Kidney tubule cell (primary cell): Measurements from ENCODE around the gene ANKRD44.
A peak's percentile ranks its signal among the peaks of the same experiment; 100 is the strongest.

Source experiments
- DNase-seq: peaks from one replicate; pipeline ENCODE4 v3.0.0-alpha.2; 2018; ENCODE audit warnings: low spot score

Gene ANKRD44

DNA sequence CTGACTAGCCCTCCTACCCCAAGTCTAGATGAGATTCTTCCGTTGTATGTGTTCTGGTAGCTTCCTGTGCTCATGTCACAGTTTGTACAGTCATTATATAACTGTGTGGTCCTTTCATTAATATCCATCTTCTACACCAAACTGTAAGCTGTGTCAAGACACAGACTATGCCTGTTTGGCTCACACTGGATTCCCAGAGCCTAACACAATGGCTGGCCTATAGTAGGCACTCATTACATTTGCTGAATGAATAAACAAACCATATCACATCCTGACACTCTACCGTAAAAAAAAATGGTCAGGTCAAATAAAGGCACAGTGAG is 72.6 kb downstream of the ANKRD44 start:
- no peak for DNase-seq

DNA sequence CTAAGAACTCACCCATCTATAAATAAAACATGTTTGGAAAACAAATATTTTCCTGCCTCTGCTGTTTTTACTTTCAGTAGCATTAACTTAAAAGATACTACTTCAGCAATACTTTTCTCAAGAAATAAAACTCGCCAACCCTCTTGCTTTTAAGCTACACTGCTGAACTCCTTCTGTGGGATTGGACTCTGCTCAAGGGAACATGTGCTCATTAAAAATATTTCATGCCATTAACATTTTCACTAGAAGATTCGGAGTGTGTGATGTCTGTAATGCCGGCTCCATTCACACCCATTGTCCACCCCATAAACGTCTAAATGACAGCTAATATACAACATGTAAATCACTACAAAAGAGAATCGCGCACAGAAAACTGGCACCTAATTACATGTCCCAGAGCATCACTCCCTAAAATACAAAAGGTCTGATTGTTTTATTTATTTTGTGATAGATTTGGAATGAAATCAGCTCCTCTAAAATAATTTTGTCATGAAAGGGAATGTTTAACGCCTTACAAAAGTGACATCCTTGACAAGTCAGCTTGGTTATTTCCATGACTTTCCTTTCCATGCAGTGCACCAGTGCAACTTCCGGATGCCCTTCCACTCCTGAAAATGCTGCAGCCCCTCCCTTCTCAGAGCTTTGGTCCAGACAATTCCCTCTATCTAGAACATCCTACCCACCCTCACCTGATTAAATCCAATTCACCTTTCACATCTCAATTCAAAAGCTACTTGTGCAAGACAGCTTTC is 73.1 kb downstream of the ANKRD44 start:
- no peak for DNase-seq

GRCh38 chr2:197236816-197237215 is 73.8 kb downstream of the ANKRD44 start:
- DNase-seq, result no peak

GRCh38 chr2:197236159-197236558 is 74.4 kb downstream of the ANKRD44 start:
- no peak for DNase-seq

GRCh38 chr2:197235711-197236110 is 74.9 kb downstream of the ANKRD44 start:
- no peak for DNase-seq

DNA sequence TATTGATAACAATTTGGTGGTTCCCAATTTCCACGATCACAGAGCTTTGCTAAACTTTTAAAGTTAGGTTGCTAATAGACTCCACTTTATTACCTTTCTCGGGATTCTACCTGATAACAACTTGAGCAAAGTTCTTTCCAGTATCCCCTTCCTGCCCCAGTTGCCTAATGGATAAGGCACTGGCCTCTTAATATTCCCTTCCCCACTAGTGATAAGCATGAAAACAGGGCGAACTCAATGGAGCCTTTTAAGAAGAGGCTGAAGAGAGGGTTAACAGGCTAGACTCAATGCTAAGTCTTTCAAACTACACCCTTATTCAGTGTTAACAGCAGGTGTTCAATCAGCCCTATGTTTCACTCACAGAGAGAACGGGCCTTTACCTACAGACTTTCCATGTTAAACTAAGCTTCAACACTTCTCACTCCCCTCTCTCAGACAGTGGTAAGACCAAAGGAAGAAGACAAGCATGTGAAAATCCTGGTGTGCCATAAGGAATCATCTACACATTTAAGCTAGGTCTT is 75.8 kb downstream of the ANKRD44 start:
- DNase-seq, result no peak

- no peak for DNase-seq
Observed at GRCh38 chr2:197233473-197233872, 77.1 kb downstream of the ANKRD44 start.

GRCh38 chr2:197232010-197232409 is 78.6 kb downstream of the ANKRD44 start:
- DNase-seq, result no peak

DNA sequence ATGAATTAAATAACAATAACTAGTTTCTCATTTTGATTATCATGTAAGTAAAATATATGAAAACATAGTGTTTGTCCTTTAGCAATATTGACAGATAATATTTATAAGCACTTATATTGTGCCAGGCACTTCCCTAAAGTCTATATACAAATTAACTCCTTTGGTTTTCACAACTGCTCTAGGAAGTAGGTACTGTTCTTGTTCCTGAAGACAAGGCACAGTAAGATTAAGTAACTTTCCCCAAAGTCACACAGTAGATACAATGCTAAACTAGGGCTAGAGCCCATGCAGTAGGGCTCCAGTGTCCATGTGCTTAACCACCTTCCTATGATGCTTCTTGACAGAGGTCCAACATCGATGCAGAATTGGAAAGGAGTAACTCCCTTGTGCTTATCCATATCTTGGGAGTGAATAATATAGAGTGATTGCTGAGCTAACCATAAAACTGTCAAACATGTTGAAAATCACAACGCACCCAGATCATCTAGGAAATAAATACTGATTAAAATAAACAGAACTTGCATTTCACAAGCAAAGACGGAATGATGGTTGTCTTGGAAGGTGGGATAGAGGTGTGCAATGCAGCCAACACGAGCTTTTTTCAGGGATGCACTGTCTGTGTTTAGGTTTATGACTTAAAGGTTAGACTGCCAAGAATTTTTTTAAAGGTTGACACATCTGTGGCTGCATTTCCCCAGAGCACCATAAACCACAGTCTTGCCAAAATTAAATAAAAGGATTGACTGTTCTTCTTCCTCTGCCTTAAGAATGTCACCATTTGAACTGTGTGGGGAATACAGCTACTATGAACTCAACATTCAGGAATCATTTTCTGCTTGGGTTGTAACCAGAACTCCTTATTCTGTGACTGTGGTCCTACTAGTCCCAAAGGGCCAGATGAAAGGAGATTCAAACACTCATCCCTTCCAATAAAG is 80.8 kb downstream of the ANKRD44 start:
- DNase-seq, result peak; percentile 22

DNA sequence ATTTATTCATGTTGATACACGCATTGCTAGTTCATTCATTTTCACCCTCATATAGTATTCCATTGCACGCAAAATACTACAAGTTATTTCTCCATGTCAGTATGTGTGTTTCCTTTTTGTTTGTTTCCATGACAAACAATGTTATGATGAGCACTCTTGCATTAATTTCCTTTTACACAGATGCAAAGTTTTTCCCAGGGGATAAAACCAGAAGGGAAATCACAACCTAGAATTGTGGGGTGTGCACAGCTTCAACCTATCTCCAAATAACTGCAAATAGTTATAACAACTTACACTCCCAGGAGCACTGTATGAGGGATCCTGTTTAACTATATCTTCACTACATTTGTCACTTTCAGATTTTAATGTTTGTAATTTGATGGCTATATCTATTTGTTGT is 87.1 kb downstream of the ANKRD44 start:
- no peak for DNase-seq

DNA sequence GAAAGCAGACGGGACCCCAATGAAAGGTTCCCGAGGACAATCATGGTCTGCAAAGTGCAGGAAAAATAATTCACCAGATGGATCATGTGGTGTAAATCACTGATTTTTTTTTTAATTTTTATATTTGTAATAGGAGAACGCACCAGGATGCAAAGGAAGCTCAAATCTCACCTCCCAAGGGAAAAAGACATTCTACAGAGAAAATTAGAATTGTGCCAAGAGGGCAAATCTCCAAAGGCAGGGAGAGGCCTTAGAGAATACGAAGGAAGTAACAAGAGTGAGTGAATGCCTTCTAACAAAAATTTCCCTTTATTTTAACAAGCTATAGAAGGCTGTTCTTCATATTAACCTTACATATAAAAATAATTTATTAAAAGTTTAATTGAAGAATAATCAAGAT is 90.9 kb downstream of the ANKRD44 start:
- DNase-seq, result no peak

- DNase-seq, result peak; percentile 29
Observed at GRCh38 chr2:197217541-197217940, 93.0 kb downstream of the ANKRD44 start.

DNA sequence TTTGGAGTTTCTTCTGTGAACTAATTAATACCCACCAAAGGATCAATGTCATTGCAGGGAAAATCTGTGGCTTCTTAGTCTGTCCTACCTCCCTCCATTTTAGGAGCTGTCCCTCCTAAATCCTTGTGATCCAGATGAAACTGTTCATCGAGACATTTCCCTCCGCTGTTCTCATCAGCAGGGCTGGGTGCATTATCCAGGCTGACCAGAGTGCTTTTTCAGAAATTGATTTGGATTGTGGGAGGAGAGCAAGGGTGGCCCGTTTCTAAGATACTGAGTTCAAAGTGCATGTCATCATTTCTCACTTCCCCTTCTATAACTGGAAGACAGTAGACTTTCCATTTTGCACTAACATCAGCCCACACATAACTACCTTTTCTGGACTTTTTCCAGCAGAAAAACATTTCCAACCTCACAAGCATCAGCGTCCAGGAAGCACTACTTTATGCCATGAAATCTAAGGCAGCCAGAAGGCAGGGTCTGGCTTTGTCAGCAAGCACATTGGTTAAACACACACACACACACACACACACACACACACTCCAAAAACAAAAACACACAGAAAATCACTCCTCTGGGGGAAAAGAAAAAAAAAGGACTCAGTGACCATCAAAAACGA is 94.1 kb downstream of the ANKRD44 start:
- DNase-seq, result no peak

- DNase-seq, result peak; percentile 15
Observed at GRCh38 chr2:197215748-197216360, 94.7 kb downstream of the ANKRD44 start.

DNA sequence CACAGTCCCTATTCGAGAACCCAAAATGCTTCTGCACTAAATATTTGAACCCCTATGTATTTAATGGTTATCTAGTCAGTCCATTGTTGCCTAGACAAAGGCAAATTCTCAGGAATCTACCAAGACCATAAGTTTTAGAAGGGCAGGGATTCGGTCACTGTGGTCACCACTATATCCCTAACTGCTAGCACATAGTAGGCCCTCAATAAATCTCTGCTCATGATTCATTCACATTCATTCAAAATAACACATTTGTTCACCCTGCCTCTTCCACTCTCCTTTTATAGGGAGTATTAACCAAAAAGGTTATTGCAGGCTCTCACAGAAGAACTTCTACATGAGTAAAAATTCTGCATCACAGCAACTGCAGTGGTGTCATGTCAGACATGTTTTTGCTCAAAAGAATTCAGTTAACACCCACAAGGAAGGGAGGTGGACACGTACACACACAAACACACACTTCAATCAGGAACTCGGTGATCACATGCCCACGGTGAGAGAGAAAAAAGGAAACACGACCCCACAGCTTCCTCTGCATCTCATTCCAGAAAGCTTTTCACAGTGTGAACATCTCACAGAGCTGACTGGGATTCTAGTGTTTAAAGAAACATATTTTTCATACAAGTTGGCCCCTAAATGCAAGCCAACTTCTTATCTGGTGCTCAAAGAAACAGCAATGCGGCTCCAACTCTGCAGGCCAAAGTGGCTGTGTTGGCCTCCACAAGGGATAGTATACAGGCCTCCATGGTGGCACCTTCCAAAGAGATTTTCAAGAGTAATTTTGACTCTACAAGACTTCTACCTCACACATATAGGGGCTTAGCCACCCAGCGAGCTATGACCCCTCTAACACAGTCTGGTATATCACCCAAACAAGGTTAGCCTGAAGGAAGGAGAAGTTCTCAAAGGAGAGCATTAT is 98.0 kb downstream of the ANKRD44 start:
- no peak for DNase-seq

- DNase-seq, result peak; percentile 19
Observed at GRCh38 chr2:197211881-197212342, 98.7 kb downstream of the ANKRD44 start.

- peak; percentile 19 for DNase-seq
Observed at GRCh38 chr2:197210430-197210829, 100.2 kb downstream of the ANKRD44 start.

DNA sequence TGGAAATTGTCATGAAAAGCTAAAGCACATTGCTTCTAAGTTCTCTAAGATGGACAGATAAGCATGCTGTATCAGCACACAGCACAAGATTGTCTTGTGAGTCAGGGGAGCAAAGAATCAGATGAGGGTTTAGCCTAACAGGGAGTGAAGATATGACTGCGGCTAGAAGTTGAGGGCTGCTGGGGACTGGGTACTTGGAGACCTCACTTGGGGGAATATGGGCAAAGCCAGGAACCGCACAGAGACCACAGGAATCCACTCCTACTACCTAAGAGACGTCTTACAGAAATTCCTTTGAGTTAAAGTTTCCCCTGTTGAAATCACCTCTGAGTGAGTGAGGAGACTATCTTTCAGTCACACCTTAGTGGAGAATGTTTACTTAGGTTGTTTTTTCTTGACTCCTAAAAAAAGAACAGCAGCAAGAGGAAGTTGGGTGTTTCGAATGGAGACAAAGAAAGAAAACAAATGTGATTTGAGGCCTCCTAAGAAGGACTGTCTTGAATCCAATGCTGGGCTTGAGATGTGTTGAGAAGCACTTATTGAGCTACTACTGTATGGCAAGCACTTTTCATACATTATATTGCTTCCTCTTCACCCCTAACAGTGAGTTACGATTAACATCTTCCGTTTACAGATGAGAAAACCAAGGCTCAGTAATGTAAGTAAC is 100.7 kb downstream of the ANKRD44 start:
- peak; percentile 94 for DNase-seq

DNA sequence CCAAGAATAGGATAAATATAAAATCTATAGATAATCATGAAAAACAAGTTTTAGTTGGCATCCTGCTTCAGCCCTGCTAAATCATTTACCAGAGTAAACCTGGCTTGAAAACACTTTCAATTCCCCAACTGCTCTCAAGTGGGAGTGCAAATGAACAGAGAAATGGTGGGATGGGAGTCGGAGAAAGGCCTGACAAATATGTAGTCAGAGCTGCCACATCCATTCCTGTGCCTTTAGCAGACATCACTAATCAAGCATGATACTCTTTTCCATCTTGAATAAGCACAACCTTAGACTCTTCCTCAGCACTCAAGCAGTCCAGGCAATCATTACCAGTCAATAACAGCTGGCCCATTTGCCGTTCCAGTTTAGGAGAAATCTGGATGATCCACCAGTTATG is 101.3 kb downstream of the ANKRD44 start:
- peak; percentile 89 for DNase-seq

- DNase-seq, result peak; percentile 64
Observed at GRCh38 chr2:197208841-197209240, 101.7 kb downstream of the ANKRD44 start.
